GM12892 (cell line): ENCODE results near the gene TMPRSS2.

Source experiments
- POLR2A ChIP-seq: IDR thresholded peaks from 2 replicates; pipeline ENCODE4 v1.6.1; 2011; ENCODE audit warnings: low read depth, low read length, control low read depth
- POLR2AphosphoS5 ChIP-seq: IDR thresholded peaks from 2 replicates; pipeline ENCODE4 v1.6.1; 2011; ENCODE audit warnings: low read depth, low read length, control low read depth

DNA sequence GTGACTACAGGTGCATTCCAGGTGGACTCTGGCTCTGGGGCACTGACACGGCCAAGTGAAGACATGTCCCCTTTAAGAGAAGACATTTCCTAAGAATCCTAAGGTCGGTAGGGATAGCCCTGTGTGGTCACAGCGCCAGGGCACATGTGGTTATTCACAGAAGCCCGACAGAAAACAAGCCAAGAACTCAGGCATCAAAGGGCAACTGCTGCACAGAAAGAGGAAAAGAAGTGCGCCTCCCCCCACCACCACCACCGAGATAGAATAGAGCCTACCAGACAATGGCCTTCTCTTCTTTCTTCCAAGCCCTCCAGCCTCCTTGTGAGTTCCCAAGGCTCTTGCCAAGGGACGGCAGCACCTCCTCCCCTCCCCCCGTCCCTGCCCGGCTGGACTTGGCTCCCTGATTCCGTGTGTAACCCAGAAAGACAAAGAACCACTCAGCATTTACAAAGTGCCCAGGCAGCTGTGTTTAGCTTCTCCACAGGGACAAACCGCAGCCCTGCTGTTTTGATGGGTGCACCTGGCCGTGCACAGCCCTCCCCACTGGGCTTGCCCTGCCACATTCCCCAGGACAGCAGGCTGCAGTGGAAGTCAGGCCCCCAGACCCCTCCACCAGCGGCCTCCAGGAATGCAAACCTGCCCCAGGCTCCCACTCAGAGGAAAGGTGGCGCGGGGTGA lies 30.2 kb downstream of the TMPRSS2 start:
- TF ChIP-seq POLR2AphosphoS5 (no peak), POLR2A (no peak)
